Frontal cortex (tissue), 4 donors: ENCODE measurements around the gene RARB. TPM values are rescaled to one million over a fixed set of nuclear protein-coding genes. Genes with fewer than 3 reads are reported as not detected.

Source experiments
- DNase-seq, 2 donors: peaks; one replicate each; pipeline ENCODE4 v3.0.0; 2012; ENCODE audit warnings: low spot score in 2 of 2
- FAIRE-seq: peaks from 2 replicates; lab custom pipeline; 2012; peaks lifted over from hg19 to GRCh38; lab: Jason Lieb, UNC
- total RNA-seq: library from RNA; depleted of rRNA; stranded (reverse); fragments of >200 nt; gene quantifications from one replicate; pipeline ENCODE4 v1.2.3, GENCODE V29; 2014
- donor health status: control.
- donor health status: control.
- donor health status: control.

Gene RARB
- total RNA-seq, 1 donor from 2014 or later: 28.5 TPM

- DNase-seq: no peak
- FAIRE-seq: no peak
These were observed 139.9 kb downstream of the RARB start for GRCh38 chr3:25567806-25568524.

GRCh38 chr3:25568525-25569078 lies 140.5 kb downstream of the RARB start:
- DNase-seq (no peak), FAIRE-seq (no peak)

- FAIRE-seq: no peak
These were observed 143.2 kb downstream of the RARB start for GRCh38 chr3:25571285-25571684.

DNA sequence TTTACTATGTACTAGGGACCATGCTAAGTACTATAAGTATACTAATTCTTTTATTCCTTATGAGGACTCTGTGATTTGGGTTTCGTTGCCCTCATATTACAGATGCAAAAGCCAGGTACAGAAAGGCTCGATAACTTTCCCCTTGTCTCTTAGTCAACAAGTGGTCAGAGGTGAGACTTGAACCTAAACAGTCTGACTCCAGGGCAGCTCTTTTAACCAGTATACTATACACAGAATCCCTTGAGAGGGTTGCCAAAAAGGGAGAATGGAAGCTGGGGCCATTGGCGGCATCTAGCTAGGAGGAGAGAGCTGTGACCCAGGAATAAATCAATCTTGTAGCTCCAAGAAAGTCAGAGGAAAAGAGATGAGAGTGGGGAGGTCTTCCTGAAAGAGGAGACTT lies 144.3 kb downstream of the RARB start:
- FAIRE-seq: no peak

More at GRCh38 chr3:25571285-25571684, 143.2 kb downstream of the RARB start:
- DNase-seq: no peak

DNA sequence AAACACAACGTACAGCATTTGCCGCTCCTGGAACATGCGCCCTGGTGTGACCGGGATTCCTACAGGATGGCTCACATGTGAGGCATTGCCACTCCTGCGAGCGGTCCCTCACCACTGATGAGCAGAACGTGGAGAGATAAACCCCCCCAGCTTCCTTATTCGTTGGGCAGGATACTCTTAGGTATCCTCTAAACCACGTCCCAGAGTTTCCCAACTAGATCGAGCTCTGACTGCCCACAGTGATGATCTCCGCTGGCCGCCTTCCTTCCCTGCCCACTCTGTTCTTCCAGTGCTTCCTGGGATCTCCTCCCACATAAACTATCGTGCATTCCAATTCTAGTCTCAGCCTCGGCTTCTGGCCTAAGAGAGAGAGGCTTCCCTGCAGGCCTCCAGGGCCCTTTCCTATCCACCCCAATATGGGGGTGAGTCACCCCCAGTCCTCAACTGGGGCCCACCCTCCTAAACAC lies 144.9 kb downstream of the RARB start:
- FAIRE-seq (no peak), DNase-seq (no peak)

More for the DNA sequence above, 144.3 kb downstream of the RARB start:
- no peak for DNase-seq

DNA sequence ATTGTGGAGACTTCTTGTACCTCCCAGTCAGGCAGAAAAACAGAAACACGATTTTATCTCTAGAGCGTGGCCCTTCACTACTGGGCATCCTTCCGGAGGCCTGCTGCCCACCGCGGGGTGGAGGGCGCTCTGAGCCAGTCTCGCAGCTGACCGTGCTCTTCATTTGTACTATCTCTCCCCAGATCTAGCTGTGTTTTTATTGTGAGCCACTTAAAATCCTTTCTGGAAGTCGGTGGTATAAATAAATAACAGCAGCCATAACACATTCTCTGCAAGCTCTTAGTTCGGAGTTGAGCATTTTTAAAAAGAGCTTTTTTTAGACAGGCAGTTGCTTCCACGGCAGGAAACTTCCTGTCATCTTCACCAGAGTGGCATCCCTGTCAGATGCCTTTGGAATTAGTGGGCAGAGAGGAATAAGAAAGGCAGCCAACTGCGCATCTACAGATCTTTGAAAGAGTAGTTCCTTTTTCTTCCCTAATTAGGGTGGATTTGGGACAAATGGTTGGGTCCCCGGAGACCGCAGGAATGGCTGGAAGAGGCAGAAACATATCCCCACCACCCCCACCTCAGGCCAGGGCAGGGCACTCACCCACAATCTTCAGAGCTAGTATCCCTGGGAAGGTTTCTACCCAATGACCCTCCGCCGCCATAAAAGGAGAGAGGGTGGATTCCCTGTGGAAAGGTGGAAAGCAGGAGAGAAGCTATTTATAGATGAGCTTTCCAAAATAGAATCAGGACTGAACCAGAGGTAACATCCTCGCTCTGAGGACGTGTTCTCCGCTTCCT lies 145.5 kb downstream of the RARB start:
- DNase-seq: peak in 1 of 2 donors; percentile 25
- FAIRE-seq: no peak

GRCh38 chr3:25574172-25574765 lies 146.2 kb downstream of the RARB start:
- FAIRE-seq: no peak
- no peak for DNase-seq

- DNase-seq (no peak), FAIRE-seq (no peak)
These were observed 146.9 kb downstream of the RARB start for GRCh38 chr3:25575001-25575400.

- FAIRE-seq (no peak), DNase-seq (no peak)
These were observed 148.1 kb downstream of the RARB start for GRCh38 chr3:25576146-25576545.

DNA sequence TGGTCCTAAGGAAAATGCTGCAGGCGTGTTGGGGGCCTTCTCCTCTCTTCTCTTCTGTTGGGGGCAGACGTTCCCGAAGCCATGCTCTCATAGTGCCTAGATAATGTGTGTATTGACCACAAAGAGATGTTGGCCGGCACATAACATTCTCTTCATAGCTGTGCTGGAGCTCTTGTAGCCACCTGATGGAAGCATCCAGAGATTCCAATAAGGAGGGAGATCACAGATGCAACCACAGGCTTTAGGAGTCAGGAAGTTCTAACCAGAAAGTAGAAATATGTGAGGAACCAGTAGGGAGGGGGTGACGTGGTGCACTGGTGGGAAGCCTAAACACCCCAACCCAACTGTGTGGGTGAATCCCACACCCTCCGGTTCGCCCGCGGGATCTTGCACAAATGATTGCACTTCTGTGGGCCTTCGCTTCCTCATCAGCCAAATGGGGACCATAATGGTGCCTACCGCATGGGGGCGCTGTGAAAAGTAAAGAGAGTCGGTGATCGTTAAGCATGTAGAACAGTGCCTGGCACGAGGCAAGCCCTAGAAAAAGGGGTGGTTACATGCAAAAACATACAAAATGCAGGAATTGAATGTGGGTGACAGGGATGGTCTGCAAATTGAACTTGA lies 148.9 kb downstream of the RARB start:
- FAIRE-seq (no peak), DNase-seq (no peak)

DNA sequence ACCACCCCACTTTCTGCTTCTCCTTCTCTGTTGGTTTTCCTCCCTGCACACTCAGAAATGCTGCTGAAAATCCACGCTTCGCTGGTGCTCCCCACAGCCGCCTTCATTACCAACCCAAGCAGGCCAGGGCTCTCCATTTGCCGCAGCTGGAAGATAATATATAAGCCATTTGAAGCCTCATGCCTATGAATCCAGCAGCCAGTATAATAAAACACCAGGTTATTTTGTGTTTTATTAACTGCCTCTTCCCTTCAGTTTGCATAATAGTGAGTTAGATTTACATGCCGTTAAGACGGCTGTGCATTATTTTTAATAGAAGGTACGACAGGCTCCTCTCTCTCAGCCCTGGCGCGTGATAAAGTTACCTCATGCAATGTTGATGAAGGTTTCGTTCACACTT lies 150.0 kb downstream of the RARB start:
- DNase-seq: no peak
- no peak for FAIRE-seq

DNA sequence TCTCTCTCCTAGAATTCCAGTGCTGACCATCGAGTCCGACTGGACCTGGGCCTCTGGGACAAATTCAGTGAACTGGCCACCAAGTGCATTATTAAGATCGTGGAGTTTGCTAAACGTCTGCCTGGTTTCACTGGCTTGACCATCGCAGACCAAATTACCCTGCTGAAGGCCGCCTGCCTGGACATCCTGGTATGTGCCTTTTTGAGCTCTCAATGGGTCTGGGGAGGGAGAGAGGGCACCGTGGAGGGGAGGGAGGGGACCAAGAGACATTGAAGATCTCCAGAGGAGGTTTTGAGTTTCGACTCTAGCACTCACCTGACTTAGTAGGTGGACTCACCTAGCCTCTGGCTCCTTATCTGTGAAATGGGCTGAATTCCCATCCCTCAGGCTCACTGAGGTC lies 152.5 kb downstream of the RARB start:
- FAIRE-seq (no peak), DNase-seq (no peak)

DNA sequence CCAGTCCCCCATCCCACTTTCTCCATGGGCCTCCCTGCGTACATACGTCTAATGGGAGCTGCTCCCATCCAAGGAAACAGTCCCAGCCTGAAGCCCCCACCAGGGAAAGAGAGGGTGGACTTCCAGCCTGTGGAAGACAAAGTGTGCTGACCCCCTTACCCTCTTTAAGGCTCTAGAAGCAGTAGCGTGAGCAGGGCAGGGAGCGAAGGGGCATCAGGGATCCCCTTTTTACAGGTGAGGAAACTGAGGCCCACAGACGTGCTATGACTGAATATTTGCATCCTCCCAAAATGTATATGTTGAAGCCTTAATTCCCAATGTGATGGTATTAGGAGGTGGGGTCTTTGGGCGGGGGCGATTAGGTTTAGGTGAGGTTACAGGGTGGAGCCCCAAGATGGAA lies 153.3 kb downstream of the RARB start:
- DNase-seq (no peak), FAIRE-seq (no peak)

GRCh38 chr3:25581823-25582222 lies 153.8 kb downstream of the RARB start:
- no peak for DNase-seq
- no peak for FAIRE-seq

DNA sequence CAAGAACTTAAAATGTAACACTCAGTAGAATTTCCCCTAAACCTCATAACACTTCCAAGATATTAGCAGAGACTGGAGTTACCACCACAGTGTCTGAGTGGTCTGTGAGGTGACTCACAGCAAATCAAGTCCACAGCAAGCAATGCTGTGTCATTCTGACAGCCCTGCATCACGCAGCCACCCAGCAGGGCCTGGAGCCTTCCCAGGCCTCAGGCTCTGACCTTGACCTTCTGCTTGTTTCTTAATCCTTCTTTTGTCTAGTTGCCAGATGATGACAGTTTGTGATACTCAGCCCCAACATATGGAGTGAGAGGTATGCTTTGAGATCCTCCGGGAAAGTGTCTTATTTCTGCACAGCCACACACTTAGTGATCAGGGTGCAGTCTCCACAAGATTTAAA lies 154.2 kb downstream of the RARB start:
- FAIRE-seq (no peak), DNase-seq (no peak)

DNA sequence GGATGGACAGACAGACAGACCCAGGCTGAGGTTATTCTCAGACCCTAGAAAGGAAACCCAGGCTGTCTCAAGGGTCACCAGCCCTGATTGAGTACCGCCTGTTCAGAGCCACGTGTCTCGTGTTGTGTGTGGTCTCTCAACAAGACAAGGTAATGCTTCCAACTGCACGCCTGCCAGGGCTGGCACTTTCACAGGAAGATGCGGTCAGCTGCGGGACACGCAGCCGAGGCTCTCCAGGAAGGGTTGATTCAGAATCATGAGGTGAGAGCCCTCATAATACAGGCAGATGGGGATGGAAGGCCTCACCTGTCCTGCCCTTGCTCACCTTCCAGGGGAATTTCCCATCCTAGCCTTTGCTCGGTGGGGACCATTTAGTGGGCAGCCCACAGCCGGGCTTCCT lies 155.3 kb downstream of the RARB start:
- no peak for DNase-seq

DNA sequence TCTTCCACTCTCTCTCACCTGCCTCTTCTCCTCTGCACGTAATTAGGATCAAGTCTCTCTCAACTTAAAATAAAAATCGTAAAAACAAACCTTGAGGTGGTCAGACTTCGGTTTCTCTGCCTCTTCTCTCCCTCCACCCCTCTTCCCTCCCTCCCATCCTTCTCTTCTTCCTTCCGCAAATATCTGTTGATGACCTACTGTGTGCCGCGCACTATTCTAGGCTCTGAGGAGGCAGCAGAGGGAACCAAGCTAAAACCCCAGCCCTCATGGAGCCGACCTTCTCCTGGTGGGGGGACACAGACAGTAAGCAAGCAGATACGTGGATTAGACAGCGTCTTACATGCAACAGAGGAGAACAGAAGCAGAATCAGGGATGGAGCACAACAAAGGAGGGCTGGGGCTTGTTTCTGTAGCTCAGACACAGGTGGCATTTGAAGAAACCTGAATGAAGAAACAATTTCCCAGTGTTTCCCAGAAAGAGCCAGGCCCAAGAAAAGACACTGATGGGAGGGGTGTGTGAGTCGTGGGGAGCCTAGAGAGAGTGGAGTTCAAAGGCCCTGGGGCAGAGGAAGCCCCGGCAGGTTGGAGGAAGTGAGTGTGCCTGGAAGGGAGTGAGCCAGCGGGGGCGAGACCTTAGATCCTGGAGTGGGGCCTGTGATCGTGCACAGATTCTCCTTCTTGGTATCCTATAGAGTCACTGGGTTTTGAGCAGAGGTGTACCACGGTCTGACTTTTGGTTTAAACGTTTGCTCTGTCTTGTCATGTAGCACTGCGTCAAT lies 156.1 kb downstream of the RARB start:
- DNase-seq (no peak), FAIRE-seq (no peak)

More for the DNA sequence above, 155.3 kb downstream of the RARB start:
- FAIRE-seq: no peak

DNA sequence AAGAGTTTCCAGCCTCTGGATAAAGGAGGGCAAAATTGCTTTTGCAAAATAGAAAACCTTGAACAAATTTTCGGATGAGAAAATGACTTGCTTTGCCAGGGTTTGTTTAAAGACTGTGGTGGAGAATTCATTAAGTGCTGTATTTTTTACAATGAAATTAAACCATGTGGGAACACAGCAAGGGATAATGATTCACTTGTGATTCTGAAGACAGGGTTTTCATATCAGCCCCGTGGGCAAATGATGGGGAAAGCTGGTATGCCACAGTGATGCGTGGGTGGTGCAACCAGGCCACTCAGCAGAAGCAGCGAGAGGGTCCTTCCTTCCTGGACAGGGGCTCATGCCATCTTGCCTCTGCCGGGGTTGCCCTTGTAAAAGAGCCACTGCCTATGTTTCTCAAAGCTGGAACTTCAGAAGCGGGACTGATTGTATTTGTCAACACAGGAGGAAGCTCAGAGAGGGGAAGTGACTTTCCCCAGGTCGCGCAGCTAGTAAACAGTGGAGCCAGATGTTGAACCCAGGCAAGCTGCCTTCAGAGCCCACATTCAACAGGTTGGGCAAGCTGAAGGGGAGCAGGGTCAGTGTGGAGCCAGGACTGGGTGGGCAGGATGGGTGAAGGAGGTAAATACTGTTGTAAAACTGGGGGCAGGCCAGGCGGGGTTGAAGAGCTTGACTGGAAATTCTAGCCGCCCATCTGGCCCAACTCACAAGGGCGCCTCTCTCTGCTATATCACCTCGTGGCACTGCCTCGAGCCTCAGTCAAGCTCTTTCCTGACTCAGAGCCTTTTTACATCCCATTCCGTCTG lies 157.5 kb downstream of the RARB start:
- FAIRE-seq: no peak

GRCh38 chr3:25586167-25586505 lies 158.1 kb downstream of the RARB start:
- FAIRE-seq (no peak), DNase-seq (no peak)

More for the DNA sequence above, 157.5 kb downstream of the RARB start:
- DNase-seq: no peak
